Eye (tissue), 1 donor: ENCODE measurements around the gene SCD.

Experiments used
- DNase-seq: peaks from one replicate; pipeline ENCODE4 v3.0.0-alpha.2; 2015

SCD gene

DNA sequence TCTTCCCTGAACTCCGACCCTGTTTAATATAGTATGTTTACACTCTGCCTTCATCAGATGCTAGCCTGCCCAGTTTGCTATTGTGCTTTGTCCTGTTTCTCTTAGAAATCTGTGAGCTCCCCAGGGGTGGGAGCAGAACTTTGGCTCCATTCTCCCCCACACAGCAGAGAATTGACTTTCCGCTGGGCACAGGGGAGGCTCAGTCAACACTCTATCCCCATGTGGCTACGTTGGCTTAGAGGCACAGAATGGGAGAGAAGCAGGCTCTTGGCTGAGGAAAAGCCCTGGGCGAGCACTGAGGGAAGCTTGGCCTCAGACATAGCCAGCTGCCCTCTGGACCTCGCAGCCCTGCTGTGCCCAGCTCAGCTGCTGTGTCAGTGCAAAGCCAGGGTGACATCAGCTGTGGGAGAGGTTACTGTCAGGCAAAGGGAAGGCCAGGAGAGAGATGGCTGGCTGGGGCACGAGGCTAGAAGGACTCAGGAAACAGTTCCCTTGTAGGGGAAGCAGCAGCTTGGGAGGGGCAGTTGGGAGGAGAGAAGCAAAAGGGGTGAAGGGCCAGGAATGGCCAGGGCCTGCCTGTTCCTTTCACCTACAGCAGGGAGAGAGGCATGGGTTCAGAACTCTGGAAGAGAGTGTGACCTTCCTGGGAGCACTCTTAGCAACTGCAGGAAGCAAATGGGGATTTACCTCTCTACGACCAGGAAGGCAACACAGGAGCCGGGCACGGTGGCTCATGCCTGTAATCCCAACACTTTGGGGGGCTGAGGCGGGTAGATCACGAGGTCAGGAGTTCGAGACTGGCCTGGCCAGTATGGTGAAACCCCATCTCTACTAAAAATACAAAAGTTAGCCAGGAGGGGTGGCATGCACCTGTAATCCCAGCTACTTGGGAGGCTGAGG lies 5.8 kb upstream of the SCD start:
- peak; percentile 59 for DNase-seq

- DNase-seq = peak; percentile 69
Measured at GRCh38 chr10:100341953-100342626, 4.9 kb upstream of the SCD start.

- DNase-seq = no peak
Measured at GRCh38 chr10:100342627-100342972, 4.4 kb upstream of the SCD start.

DNA sequence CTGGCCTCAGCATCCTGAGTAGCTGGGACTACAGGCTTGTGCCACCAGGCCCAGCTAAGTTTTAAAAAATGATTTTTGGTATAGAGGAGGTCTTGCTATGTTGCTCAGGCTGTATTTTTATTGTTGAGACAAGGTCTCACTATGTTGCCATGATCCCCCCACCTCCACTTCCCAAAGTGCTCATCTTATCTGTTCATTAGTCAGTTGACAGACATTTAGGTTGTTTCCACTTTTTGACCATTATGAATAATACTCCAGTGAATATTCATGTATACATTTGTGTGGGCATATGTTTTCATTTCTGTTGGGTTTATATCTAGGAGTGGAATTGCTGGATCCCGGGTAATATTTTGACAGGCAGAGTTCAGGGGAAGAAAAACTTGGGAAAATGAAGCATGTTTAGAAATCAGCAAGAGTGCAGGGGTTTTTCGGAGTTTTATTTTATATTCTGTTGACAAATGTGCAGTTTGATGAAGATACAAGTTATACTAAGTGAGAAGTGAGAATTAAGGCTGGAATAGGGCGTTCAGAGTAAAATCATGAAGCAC lies 2.7 kb upstream of the SCD start:
- no peak for DNase-seq

GRCh38 chr10:100345570-100346330 lies 1.3 kb upstream of the SCD start:
- DNase-seq = no peak

- DNase-seq = peak; percentile 93
Measured at GRCh38 chr10:100346351-100346764, 675 bp upstream of the SCD start.

GRCh38 chr10:100347568-100348195 lies 649 bp downstream of the SCD start:
- DNase-seq = peak; percentile 57

GRCh38 chr10:100348389-100348927 lies 1.4 kb downstream of the SCD start:
- DNase-seq = no peak

- DNase-seq = no peak
Measured at GRCh38 chr10:100349087-100349486, 2.1 kb downstream of the SCD start.

GRCh38 chr10:100349672-100350071 lies 2.6 kb downstream of the SCD start:
- DNase-seq = no peak

GRCh38 chr10:100350914-100351485 lies 4.0 kb downstream of the SCD start:
- DNase-seq = no peak

DNA sequence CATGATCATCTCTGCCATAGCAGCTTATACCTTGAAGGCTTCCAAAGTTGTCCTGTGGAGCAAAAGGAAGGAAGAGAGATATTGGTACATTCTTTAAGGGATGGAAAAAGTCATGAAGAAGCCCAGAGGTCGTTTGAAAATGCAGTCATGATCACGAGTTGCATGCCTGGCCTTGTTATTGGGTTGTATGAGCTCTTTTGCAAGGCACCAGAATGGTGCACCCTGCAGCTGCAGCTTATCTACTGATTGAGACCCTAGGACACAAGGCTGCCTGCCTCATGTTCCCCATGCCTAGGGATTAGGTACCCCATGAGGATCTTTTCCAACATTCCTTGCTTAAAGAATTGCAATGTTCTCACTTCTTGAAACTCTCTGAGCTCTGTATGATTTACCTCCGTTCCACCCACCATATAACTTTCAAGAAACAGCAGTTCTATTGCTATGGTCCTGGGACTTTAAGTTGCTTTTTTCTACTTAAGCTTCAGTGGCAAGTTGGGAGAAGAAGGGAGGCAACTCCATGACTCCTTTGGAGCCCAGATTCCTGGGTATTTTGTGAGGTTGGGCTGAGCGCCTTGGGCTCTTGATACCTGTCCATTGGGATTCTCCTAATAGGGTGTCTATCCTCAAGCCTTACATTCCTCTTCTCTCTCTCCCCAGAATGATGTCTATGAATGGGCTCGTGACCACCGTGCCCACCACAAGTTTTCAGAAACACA lies 6.9 kb downstream of the SCD start:
- no peak for DNase-seq

DNA sequence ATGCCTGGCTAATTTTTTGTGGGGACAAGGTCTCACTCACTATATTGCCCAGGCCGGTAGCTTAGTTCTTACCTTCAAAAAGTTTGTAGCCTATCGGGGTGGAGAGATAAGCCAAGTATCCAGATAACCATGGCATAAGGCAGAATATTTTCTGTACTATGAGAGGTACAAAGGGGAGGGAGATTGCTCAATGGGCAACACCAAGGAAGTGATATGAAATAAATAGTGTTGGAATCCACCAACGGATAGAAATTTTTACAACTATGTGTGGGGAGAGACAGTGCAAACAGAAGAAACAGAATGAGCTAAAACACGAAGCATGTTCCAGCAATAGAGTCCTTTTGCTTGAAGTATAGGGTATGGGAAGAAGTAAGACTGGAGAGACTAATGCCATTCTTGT lies 8.1 kb downstream of the SCD start:
- no peak for DNase-seq

- DNase-seq = no peak
Measured at GRCh38 chr10:100356067-100357017, 9.3 kb downstream of the SCD start.

GRCh38 chr10:100357059-100357858 lies 10.2 kb downstream of the SCD start:
- no peak for DNase-seq

DNA sequence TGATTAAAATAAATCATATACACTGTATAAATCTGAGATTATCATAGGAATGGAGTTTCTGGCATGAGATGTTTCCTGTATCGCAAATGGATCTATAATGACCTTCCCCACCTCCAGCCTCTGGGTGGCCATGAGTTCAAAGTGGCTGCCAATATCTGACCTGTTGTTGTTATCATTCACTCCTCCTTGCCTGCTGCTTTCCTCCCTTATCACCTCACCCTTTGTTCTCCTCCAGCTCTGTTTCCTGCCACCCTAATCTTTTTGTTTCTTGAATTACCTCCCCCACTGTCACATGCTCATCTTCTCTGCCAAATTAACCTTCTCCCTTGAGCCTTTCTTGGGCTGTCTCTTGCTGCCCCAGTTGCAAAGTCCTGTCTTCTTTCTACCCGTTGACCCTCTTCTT lies 12.0 kb downstream of the SCD start:
- DNase-seq = no peak

DNA sequence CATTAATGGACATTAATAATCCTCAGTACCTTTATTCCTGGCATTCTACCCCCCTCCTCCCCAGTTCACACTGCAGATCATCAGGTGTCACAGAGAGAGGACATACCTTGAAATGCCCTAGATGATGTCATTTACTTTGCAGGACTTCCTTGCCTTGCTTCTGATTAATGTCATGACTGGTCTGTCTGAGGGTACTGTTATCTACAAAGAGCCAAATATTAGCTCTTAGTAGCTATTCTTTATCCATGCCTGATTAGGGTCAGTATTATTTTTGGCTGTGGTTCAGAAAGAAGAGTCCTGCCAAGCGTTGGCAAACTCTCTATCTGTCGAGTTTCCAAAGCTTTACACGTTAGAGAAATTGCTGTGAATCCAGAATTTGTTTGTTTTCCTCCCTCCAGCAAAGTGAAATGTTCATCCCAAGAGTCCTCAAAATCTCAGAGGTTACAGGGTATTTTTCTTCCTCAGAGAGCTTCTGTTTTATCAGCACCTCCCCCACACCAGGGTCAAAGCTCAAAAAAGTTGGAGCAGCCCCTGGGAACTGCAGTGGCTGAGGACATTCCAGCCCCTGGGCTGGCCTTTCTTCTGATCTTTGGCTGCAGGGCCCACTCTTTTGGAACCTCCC lies 12.6 kb downstream of the SCD start:
- DNase-seq = no peak

DNA sequence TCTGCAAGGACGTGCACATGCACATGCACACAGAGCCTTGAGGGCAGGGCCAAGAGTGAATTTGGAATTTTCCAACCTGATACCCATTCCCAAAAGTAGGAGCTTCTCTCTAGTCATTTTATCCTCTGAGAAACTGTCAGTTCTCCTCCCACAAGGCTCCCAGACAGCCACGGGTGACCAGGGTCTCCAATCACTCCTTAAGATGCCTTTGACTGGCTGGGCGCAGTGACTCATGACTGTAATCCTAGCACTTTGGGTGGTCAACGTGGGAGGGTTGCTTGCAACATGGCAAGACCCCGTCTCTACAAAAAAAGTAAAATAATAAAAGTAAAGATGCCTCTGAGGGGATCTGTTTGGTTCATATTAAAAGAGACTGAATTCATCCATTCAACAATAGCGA lies 13.2 kb downstream of the SCD start:
- no peak for DNase-seq
